Type B pancreatic cell (in vitro differentiated cells): ENCODE results near the gene OR52K2. TPM values are rescaled to one million over a fixed set of nuclear protein-coding genes. Genes with fewer than 3 reads are reported as not detected.
A peak's percentile ranks its signal among the peaks of the same experiment; 100 is the strongest.

Source experiments
- DNase-seq: peaks from one replicate; pipeline ENCODE4 v3.0.0; 2021; ENCODE audit warnings: mixed read lengths; ENCODE audit not compliant: unreplicated experiment; ENCODE audit errors: extremely low spot score
- H3K27ac Mint-ChIP-seq: 2 replicates; pipeline ENCODE4 v1.8.0; 2021; ENCODE audit warnings: mild to moderate bottlenecking, mixed read lengths
- H3K27me3 Mint-ChIP-seq: 2 replicates; pipeline ENCODE4 v1.8.0; 2021; ENCODE audit warnings: mixed read lengths
- H3K36me3 Mint-ChIP-seq: 2 replicates; pipeline ENCODE4 v1.8.0; 2021; ENCODE audit warnings: mixed read lengths
- H3K4me1 Mint-ChIP-seq: one replicate; pipeline ENCODE4 v1.8.0; 2021; ENCODE audit warnings: mixed read lengths; ENCODE audit not compliant: unreplicated experiment
- H3K4me3 Mint-ChIP-seq: 2 replicates; pipeline ENCODE4 v1.8.0; 2021; ENCODE audit warnings: mild to moderate bottlenecking, mixed read lengths
- H3K9me3 Mint-ChIP-seq: 2 replicates; pipeline ENCODE4 v1.8.0; 2021; ENCODE audit warnings: mixed read lengths
- CTCF ChIP-seq: fragments of 200-600 bp; sonication (generic); conservative IDR thresholded peaks from 2 replicates; pipeline ENCODE4 v1.5.0; 2021; ENCODE audit warnings: antibody characterized with exemption, mild to moderate bottlenecking
- total RNA-seq: library from RNA; stranded (reverse); gene quantifications from 2 replicates; pipeline ENCODE4 v1.2.1, GENCODE V29; 2021; ENCODE audit warnings: low replicate concordance

OR52K2 gene
- total RNA-seq, 1 donor from 2014 or later = not detected

DNA sequence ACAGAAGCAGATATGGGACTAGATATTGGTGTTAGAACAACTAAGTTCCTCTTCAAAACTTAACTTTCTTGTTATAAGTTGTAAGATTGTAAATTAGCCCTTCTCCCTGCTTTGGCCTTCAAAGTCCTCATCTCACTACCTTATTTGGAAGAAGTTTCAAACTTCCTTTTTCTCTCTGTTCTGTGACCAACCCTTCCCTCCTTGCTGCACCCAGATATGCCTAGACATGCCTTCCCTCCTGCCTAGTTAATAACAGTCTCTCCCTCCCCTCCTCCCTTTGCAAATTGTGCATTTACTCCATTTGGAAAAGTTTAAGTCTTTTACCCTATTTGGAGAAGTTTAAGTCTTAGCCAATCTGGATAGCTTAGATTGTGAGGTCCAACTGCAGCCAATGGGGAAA lies 4.9 kb downstream of the OR52K2 start:
- peaks cover 3% of the 10 kb centered on the region for H3K4me1 Mint-ChIP-seq
- peak overlapping the region; percentile 54 for H3K27ac Mint-ChIP-seq
- DNase-seq = no peak
- no peak overlapping the region for H3K4me3 Mint-ChIP-seq
- peaks cover 2% of the 10 kb centered on the region for H3K27me3 Mint-ChIP-seq
- no peak for TF ChIP-seq CTCF
- no peaks in the 10 kb centered on the region for H3K9me3 Mint-ChIP-seq
- H3K36me3 Mint-ChIP-seq = no peaks in the 10 kb centered on the region

GRCh38 chr11:4455419-4455818 lies 6.3 kb downstream of the OR52K2 start:
- no peak for DNase-seq
- Mint-ChIP-seq H3K27me3 (peaks cover 2% of the 10 kb centered on the region), H3K4me3 (no peak overlapping the region), H3K9me3 (no peaks in the 10 kb centered on the region), H3K27ac (no peak overlapping the region), H3K4me1 (peaks cover 7% of the 10 kb centered on the region), H3K36me3 (no peaks in the 10 kb centered on the region)
- no peak for TF ChIP-seq CTCF

DNA sequence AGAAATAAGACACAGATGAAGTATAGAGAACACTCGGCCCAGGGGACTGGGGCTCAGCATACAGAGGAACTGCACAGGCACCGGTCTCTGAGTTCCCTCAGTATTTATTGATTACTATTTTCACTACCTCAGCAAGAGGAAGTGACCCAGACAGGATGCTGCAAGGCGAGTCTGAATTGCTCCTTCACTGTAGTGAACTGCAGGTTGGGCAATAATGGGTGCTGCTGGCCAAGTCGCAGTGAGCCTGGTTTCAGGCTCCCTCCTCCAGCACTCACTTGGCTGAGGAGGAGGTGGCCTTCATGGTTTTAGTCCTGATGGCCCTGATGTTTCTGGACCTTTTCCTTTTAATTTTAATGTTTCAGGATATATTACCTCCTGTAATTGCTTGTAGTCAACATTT lies 10.4 kb downstream of the OR52K2 start:
- Mint-ChIP-seq H3K4me1 (peaks cover 9% of the 10 kb centered on the region), H3K4me3 (no peak overlapping the region), H3K36me3 (no peaks in the 10 kb centered on the region), H3K27me3 (no peaks in the 10 kb centered on the region), H3K9me3 (peaks cover 13% of the 10 kb centered on the region), H3K27ac (no peak overlapping the region)
- no peak for TF ChIP-seq CTCF
- DNase-seq = no peak

- Mint-ChIP-seq H3K9me3 (peaks cover 18% of the 10 kb centered on the region), H3K27me3 (no peaks in the 10 kb centered on the region), H3K4me1 (peaks cover 9% of the 10 kb centered on the region), H3K27ac (peak overlapping the region; percentile 40), H3K36me3 (no peaks in the 10 kb centered on the region), H3K4me3 (no peak overlapping the region)
- TF ChIP-seq CTCF = no peak
- no peak for DNase-seq
Measured at GRCh38 chr11:4460151-4460550, 11.1 kb downstream of the OR52K2 start.

- no peak overlapping the region for H3K4me3 Mint-ChIP-seq
- H3K27me3 Mint-ChIP-seq = no peaks in the 10 kb centered on the region
- peak overlapping the region; percentile 93 for H3K27ac Mint-ChIP-seq
- peaks cover 18% of the 10 kb centered on the region for H3K9me3 Mint-ChIP-seq
- peaks cover 4% of the 10 kb centered on the region for H3K4me1 Mint-ChIP-seq
- no peaks in the 10 kb centered on the region for H3K36me3 Mint-ChIP-seq
- TF ChIP-seq CTCF = no peak
- DNase-seq = no peak
Measured at GRCh38 chr11:4464216-4465159, 15.4 kb downstream of the OR52K2 start.
